SU-DHL-6 (cell line): ENCODE data around the gene LRRC37B.
"Not testable (repeated sequence)": the region's sequence is repeated elsewhere in the genome, so short reads cannot be mapped to it uniquely, and the experiment has no call there.

Experiments
- CTCF ChIP-seq: fragments of 200-600 bp; sonication (generic); IDR thresholded peaks from one replicate; pipeline ENCODE4 v1.5.1; 2017; ENCODE audit warnings: antibody characterized with exemption, mild to moderate bottlenecking, low read length, moderate library complexity; ENCODE audit not compliant: insufficient read depth, poor library complexity, severe bottlenecking
- EZH2phosphoT487 ChIP-seq: fragments of 200-600 bp; sonication (generic), shearing (Covaris generic); conservative IDR thresholded peaks from 2 replicates; pipeline ENCODE4 v1.6.1; 2018; ENCODE audit warnings: mild to moderate bottlenecking, antibody characterized with exemption, low read length, moderate library complexity, mixed read lengths

DNA sequence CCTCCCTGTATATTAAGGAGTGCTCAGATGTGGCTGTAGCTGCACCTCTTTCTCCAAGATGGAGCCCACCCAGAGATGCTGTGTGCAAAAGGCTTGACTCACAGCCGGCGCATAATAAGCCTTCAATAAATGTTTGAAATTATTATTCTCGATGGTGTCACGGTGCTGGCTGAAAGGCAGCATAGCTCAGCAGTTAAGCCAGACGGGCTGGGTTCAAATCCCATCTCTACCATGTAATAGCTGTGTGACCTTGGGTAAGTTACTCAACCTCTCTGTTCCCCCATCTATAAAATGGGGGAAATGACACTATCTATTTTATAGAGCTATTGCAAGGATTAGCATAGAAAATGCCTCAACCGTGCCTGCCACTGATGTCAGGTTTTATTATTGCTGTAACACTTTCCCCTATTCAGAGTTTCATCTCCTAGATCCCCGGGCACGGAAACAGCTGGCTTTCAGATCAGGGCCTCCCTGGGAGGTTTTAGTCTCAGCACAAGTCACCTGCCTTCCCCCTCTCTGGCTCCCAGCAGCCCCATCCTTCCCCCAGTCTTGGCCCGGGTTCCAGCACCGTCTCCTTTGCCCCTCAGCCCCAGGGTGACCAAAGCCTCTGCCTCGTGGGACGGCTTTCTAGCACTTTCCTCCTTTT, 50.4 kb downstream of the LRRC37B start:
- TF ChIP-seq CTCF, EZH2phosphoT487: not testable (repeated sequence)
